Measurements from ENCODE around the gene FADD.

Gene FADD

GRCh38 chr11:70233962-70234361 is 30.9 kb downstream of the FADD start:
- no peak for DNase-seq

GRCh38 chr11:70240337-70240736 is 37.2 kb downstream of the FADD start:
- no peak for DNase-seq

GRCh38 chr11:70241709-70242108 is 38.6 kb downstream of the FADD start:
- no peak for DNase-seq

- no peak for DNase-seq
These were observed 39.8 kb downstream of the FADD start for GRCh38 chr11:70242885-70243284.

- DNase-seq = no peak
These were observed 41.0 kb downstream of the FADD start for GRCh38 chr11:70243912-70244652.

- no peak for DNase-seq
These were observed 41.6 kb downstream of the FADD start for GRCh38 chr11:70244698-70245097.

GRCh38 chr11:70246196-70246595 is 43.1 kb downstream of the FADD start:
- no peak for DNase-seq

- DNase-seq = peak in 2 of 4 experiments; percentile 4 to 10
These were observed 44.1 kb downstream of the FADD start for GRCh38 chr11:70247042-70247709.

- DNase-seq = no peak
These were observed 44.6 kb downstream of the FADD start for GRCh38 chr11:70247710-70248072.

GRCh38 chr11:70250876-70251658 is 48.0 kb downstream of the FADD start:
- no peak for DNase-seq

GRCh38 chr11:70251659-70252321 is 48.7 kb downstream of the FADD start:
- DNase-seq = no peak

- DNase-seq = no peak
These were observed 49.7 kb downstream of the FADD start for GRCh38 chr11:70252844-70253243.

GRCh38 chr11:70255477-70256116 is 52.5 kb downstream of the FADD start:
- DNase-seq = no peak

Data from suppressor macrophage (primary cell).